Adrenal gland (tissue), 12 donors: ENCODE results near the gene PRPF4. TPM values are rescaled to one million over a fixed set of nuclear protein-coding genes. Genes with fewer than 3 reads are reported as not detected.

ENCODE experiments used
- DNase-seq, 7 donors: peaks; one replicate each; pipeline ENCODE4 v3.0.0-alpha.2; 2019 to 2020
- H3K27ac ChIP-seq, 5 donors: fragments of 200-600 bp; sonication (generic) in 4 of 5; 1 replicate in 3 of 5; 2 replicates in 2 of 5; pipeline versions ENCODE4 v1.5.1 to v1.8.0; 2016 to 2020; ENCODE audit warnings: mild to moderate bottlenecking in 1 of 5
- H3K27me3 ChIP-seq: fragments of 200-600 bp; 2 replicates; pipeline ENCODE4 v1.8.0; 2021
- H3K36me3 ChIP-seq, 2 donors: fragments of 200-600 bp; replicated peaks in 1 of 2; 1 replicate in 1 of 2; 2 replicates in 1 of 2; pipeline versions ENCODE4 v1.5.1 to v1.8.0; 2018 to 2022
- H3K4me1 ChIP-seq, 2 donors: fragments of 200-600 bp; replicated peaks in 1 of 2; 1 replicate in 1 of 2; 2 replicates in 1 of 2; pipeline versions ENCODE4 v1.5.1 to v1.8.0; 2018 to 2021
- H3K4me3 ChIP-seq, 4 donors: fragments of 200-600 bp; sonication (generic) in 3 of 4; one replicate each; pipeline ENCODE4 v1.5.1; 2016 to 2018
- H3K9me3 ChIP-seq, 3 donors: fragments of 200-600 bp; sonication (generic) in 1 of 3; replicated peaks in 1 of 3; 1 replicate in 2 of 3; 2 replicates in 1 of 3; pipeline versions ENCODE4 v1.5.1 to v1.8.0; 2016 to 2021
- CTCF ChIP-seq, 6 experiments: fragments of 450-650 bp in 4 of 6; fragments of 200-600 bp in 2 of 6; sonication (generic) in 1 of 6; IDR thresholded peaks; 1 replicate in 5 of 6; 2 replicates in 1 of 6; pipeline versions ENCODE4 v1.5.1 to v1.8.0; 2016 to 2021; ENCODE audit warnings: antibody characterized with exemption in 6 of 6, mild to moderate bottlenecking in 2 of 6, moderate library complexity in 1 of 6
- POLR2A ChIP-seq, 2 donors: fragments of 450-650 bp; IDR thresholded peaks; one replicate each; pipeline ENCODE4 v1.6.1; 2017; ENCODE audit warnings: antibody characterized with exemption in 2 of 2, mild to moderate bottlenecking in 2 of 2, moderate library complexity in 1 of 2
- WGBS, 4 donors: extraction: QIAGEN DNeasy Blood & Tissue Kit in 2 of 4; methylation state at CpG; one replicate each; pipeline versions ENCODE4 v1.1.5 to v1.1.7; 2013 to 2017; 5-methylcytosine and 5-hydroxymethylcytosine counted together
- intact Hi-C, 2 donors: fragments of 100-400 bp; cut with DNase I; formaldehyde crosslinking; loops; one replicate each; pipeline versions ENCODE4 v1.14.1 to v1.15.0; 2022 to 2023
- polyA plus RNA-seq, 3 donors: library from polyadenylated mRNA; stranded (reverse); fragments of 200-250 nt in 2 of 3; fragments of 350-450 nt in 1 of 3; fragmentation: Illumina TruSeq in 1 of 3; extraction: RNeasy Lipid Tissue Mini Kit (QIAGEN cat#74804) in 1 of 3; gene quantifications; one replicate each; pipeline ENCODE4 v1.2.3, GENCODE V29; 2013 to 2014
- total RNA-seq, 9 donors: library from RNA; depleted of rRNA in 4 of 9; stranded (reverse); fragments of >200 nt in 4 of 9; fragments of 120-200 nt in 1 of 9; fragmentation: NEBNext Ultra II Directional in 1 of 9; extraction: Animal tissue kit (Norgen Biotek cat#: 25700) in 1 of 9; gene quantifications; one replicate each; pipeline versions ENCODE4 v1.1.0 to v1.2.4, GENCODE V29; 2013 to 2023
- donor health status: healthy with polysubstance abuse.
- donor health status: Bipolar disorder and iron deficiency.
- donor health status: DM: yes; HTN: yes; CAD: no.
- donor health status: DM: no; HTN: no; CAD: no.
- donor health status: DM: no; HTN: no; CAD: no.
- donor health status: DM: yes; HTN: yes; CAD: no.

The PRPF4 gene
- total and polyA plus RNA-seq, 12 donors, result 9.6 to 46.3 (median 22.7) TPM

GRCh38 chr9:113278840-113279239, 3.4 kb downstream of the PRPF4 start:
- WGBS, 4 donors, result 49 to 62% (median 56%) methylated on average over 4 of the region's 4 CpGs
- Histone ChIP-seq H3K27me3 (no peaks in the 10 kb centered on the region), H3K4me3 (no peak overlapping the region), H3K4me1 (peaks cover 7 to 34% of the 10 kb centered on the region in 2 donors), H3K36me3 (peaks cover 0 to 48% of the 10 kb centered on the region in 2 donors), H3K27ac (peak overlapping the region in 1 of 5 donors; percentile 4), H3K9me3 (no peaks in the 10 kb centered on the region)
- intact Hi-C loops, result no loop called here
- TF ChIP-seq POLR2A (IDR thresholded peaks at IDR 0.05) (no peak), CTCF (IDR thresholded peaks at IDR 0.05) (no peak)
- DNase-seq, result no peak

GRCh38 chr9:113281356-113281755, 5.9 kb downstream of the PRPF4 start:
- no peak for DNase-seq
- Histone ChIP-seq H3K36me3 (peaks cover 0 to 71% of the 10 kb centered on the region in 2 donors), H3K27ac (no peak overlapping the region), H3K27me3 (no peaks in the 10 kb centered on the region), H3K4me1 (peaks cover 2 to 21% of the 10 kb centered on the region in 2 donors), H3K9me3 (no peaks in the 10 kb centered on the region), H3K4me3 (no peak overlapping the region)
- TF ChIP-seq POLR2A (IDR thresholded peaks at IDR 0.05) (no peak), CTCF (IDR thresholded peaks at IDR 0.05) (no peak)
- WGBS, 4 donors, result 94 to 96% (median 95%) methylated on average over 4 of the region's 4 CpGs
- intact Hi-C loops, result no loop called here

GRCh38 chr9:113289091-113289490, 13.6 kb downstream of the PRPF4 start:
- intact Hi-C loops, result no loop called here
- no peak for TF ChIP-seq CTCF (IDR thresholded peaks at IDR 0.05)
- no peak for TF ChIP-seq POLR2A (IDR thresholded peaks at IDR 0.05)
- no peaks in the 10 kb centered on the region for H3K27me3 ChIP-seq
- H3K36me3 ChIP-seq, result peaks cover 0 to 93% of the 10 kb centered on the region in 2 donors
- H3K9me3 ChIP-seq, result no peaks in the 10 kb centered on the region
- no peak for DNase-seq
- no peak overlapping the region for H3K4me3 ChIP-seq
- 92 to 100% (median 96%) methylated on average over 2 of the region's 2 CpGs for WGBS, 4 donors
- no peaks in the 10 kb centered on the region for H3K4me1 ChIP-seq
- H3K27ac ChIP-seq, result no peak overlapping the region

GRCh38 chr9:113290052-113290607, 14.7 kb downstream of the PRPF4 start:
- Histone ChIP-seq H3K36me3 (peaks cover 0 to 82% of the 10 kb centered on the region in 2 donors), H3K9me3 (no peaks in the 10 kb centered on the region), H3K4me3 (no peak overlapping the region), H3K27ac (no peak overlapping the region), H3K27me3 (no peaks in the 10 kb centered on the region), H3K4me1 (no peaks in the 10 kb centered on the region)
- intact Hi-C loops, result no loop called here
- no peak for DNase-seq
- WGBS, 4 donors, result 88 to 96% (median 90%) methylated on average over 6 of the region's 6 CpGs
- TF ChIP-seq POLR2A (IDR thresholded peaks at IDR 0.05) (no peak), CTCF (IDR thresholded peaks at IDR 0.05) (no peak)
